NB4 (cell line): ENCODE measurements around the gene ATXN1.

Experiments
- DNase-seq: peaks from one replicate; pipeline ENCODE4 v3.0.0; 2010; ENCODE audit warnings: low read depth
- H3K4me3 ChIP-seq: one replicate; pipeline ENCODE4 v1.5.1; 2011; ENCODE audit warnings: mild to moderate bottlenecking, low read depth, low read length, moderate library complexity
- CTCF ChIP-seq: IDR thresholded peaks from one replicate; pipeline ENCODE4 v1.5.1; 2012; ENCODE audit warnings: low read depth, low read length
- MAX ChIP-seq: IDR thresholded peaks from 2 replicates; pipeline ENCODE4 v1.6.1; 2011; ENCODE audit warnings: low read depth, low read length
- MYC ChIP-seq: IDR thresholded peaks from 2 replicates; pipeline ENCODE4 v1.6.1; 2011; ENCODE audit warnings: low read depth, low read length
- POLR2A ChIP-seq: IDR thresholded peaks from 2 replicates; pipeline ENCODE4 v1.6.1; 2011; ENCODE audit warnings: mild to moderate bottlenecking; ENCODE audit not compliant: insufficient read length; ENCODE audit errors: extremely low read depth

ATXN1 gene

GRCh38 chr6:16491666-16492313, 269.5 kb downstream of the ATXN1 start:
- no peak for TF ChIP-seq MAX
- no peak for TF ChIP-seq MYC
- no peak for TF ChIP-seq POLR2A
- TF ChIP-seq CTCF, result no peak
- no peak for DNase-seq
- H3K4me3 ChIP-seq, result no peak overlapping the region

- no peak for TF ChIP-seq CTCF
- no peak for TF ChIP-seq MAX
- no peak for TF ChIP-seq POLR2A
- no peak for TF ChIP-seq MYC
- H3K4me3 ChIP-seq, result no peak overlapping the region
- DNase-seq, result no peak
Observed at GRCh38 chr6:16490616-16491015, 270.6 kb downstream of the ATXN1 start.

GRCh38 chr6:16488813-16489212, 272.4 kb downstream of the ATXN1 start:
- TF ChIP-seq CTCF (no peak), MAX (no peak), POLR2A (no peak), MYC (no peak)
- DNase-seq, result no peak
- no peak overlapping the region for H3K4me3 ChIP-seq

- no peak for TF ChIP-seq MYC
- no peak for TF ChIP-seq POLR2A
- TF ChIP-seq MAX, result no peak
- DNase-seq, result no peak
- H3K4me3 ChIP-seq, result no peak overlapping the region
Observed at GRCh38 chr6:16487996-16488674, 273.1 kb downstream of the ATXN1 start.

GRCh38 chr6:16486661-16487060, 274.6 kb downstream of the ATXN1 start:
- H3K4me3 ChIP-seq, result no peak overlapping the region
- DNase-seq, result no peak
- no peak for TF ChIP-seq CTCF
- no peak for TF ChIP-seq POLR2A
- TF ChIP-seq MAX, result no peak
- no peak for TF ChIP-seq MYC

GRCh38 chr6:16483315-16483875, 277.9 kb downstream of the ATXN1 start:
- no peak for DNase-seq
- H3K4me3 ChIP-seq, result no peak overlapping the region
- TF ChIP-seq MYC (no peak), CTCF (no peak), MAX (no peak), POLR2A (no peak)
